Endothelial cell (in vitro differentiated cells): ENCODE results near the gene TUBA4A. TPM values are rescaled to one million over a fixed set of nuclear protein-coding genes. Genes with fewer than 3 reads are reported as not detected.

Experiments used
- DNase-seq: peaks from one replicate; pipeline ENCODE4 v3.0.0; 2021; ENCODE audit warnings: low spot score
- H3K27ac Mint-ChIP-seq: one replicate; pipeline ENCODE4 v1.8.0; 2021; ENCODE audit warnings: mixed read lengths, inconsistent platforms; ENCODE audit not compliant: unreplicated experiment
- H3K27me3 Mint-ChIP-seq: one replicate; pipeline ENCODE4 v1.8.0; 2021; ENCODE audit warnings: mild to moderate bottlenecking, moderate library complexity, mixed read lengths, inconsistent platforms; ENCODE audit not compliant: unreplicated experiment
- H3K36me3 Mint-ChIP-seq: one replicate; pipeline ENCODE4 v1.8.0; 2021; ENCODE audit warnings: mild to moderate bottlenecking, low read depth, mixed read lengths, inconsistent platforms; ENCODE audit not compliant: unreplicated experiment
- H3K4me1 Mint-ChIP-seq: one replicate; pipeline ENCODE4 v1.8.0; 2021; ENCODE audit warnings: mild to moderate bottlenecking, mixed read lengths, inconsistent platforms; ENCODE audit not compliant: unreplicated experiment
- H3K4me3 Mint-ChIP-seq: one replicate; pipeline ENCODE4 v1.8.0; 2021; ENCODE audit warnings: mild to moderate bottlenecking, mixed read lengths, inconsistent platforms; ENCODE audit not compliant: unreplicated experiment
- H3K9me3 Mint-ChIP-seq: one replicate; pipeline ENCODE4 v1.8.0; 2021; ENCODE audit warnings: mixed read lengths, inconsistent platforms; ENCODE audit not compliant: unreplicated experiment
- total RNA-seq: library from RNA; stranded (reverse); fragmentation: NEBNext Ultra II Directional; extraction: Animal tissue kit (Norgen Biotek cat#: 25700); gene quantifications from one replicate; pipeline ENCODE4 v1.2.1, GENCODE V29; 2021; ENCODE audit not compliant: unreplicated experiment
- TF ChIP-seq, protein P1 (sequence below): fragments of 200-600 bp; sonication (generic); IDR thresholded peaks from one replicate; pipeline ENCODE4 v1.5.0; 2021; ENCODE audit warnings: antibody characterized with exemption; ENCODE audit not compliant: unreplicated experiment

The TUBA4A gene
- total RNA-seq, 1 donor from 2014 or later, result 18.7 TPM

- H3K4me1 Mint-ChIP-seq, result peaks cover 28% of the 10 kb centered on the region
- peaks cover 14% of the 10 kb centered on the region for H3K36me3 Mint-ChIP-seq
- H3K27ac Mint-ChIP-seq, result no peak overlapping the region
- peak overlapping the region; percentile 67 for H3K4me3 Mint-ChIP-seq
- DNase-seq, result no peak
- H3K27me3 Mint-ChIP-seq, result peaks cover 14% of the 10 kb centered on the region
- TF ChIP-seq, protein P1, sequence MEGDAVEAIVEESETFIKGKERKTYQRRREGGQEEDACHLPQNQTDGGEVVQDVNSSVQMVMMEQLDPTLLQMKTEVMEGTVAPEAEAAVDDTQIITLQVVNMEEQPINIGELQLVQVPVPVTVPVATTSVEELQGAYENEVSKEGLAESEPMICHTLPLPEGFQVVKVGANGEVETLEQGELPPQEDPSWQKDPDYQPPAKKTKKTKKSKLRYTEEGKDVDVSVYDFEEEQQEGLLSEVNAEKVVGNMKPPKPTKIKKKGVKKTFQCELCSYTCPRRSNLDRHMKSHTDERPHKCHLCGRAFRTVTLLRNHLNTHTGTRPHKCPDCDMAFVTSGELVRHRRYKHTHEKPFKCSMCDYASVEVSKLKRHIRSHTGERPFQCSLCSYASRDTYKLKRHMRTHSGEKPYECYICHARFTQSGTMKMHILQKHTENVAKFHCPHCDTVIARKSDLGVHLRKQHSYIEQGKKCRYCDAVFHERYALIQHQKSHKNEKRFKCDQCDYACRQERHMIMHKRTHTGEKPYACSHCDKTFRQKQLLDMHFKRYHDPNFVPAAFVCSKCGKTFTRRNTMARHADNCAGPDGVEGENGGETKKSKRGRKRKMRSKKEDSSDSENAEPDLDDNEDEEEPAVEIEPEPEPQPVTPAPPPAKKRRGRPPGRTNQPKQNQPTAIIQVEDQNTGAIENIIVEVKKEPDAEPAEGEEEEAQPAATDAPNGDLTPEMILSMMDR, result no peak
- H3K9me3 Mint-ChIP-seq, result no peaks in the 10 kb centered on the region
Observed at GRCh38 chr2:219246559-219246958, 7.2 kb downstream of the TUBA4A start.

DNA sequence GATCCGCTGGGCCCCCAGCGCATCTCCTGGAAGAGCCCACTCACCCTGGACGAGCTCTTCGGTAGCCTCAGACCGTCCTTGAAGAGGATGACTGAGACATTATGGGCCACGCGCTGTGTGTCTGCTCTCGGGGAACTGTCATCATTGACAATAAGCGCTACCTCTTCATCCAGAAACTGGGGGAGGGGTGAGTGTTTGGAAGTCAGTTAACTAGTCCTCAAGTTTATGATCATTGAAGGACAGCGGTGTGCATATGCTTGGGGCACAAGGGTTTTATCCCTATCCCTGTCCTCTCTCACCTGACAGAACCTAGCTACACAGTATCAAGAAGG is 7.9 kb downstream of the TUBA4A start:
- Mint-ChIP-seq H3K4me1 (peaks cover 26% of the 10 kb centered on the region), H3K4me3 (peak overlapping the region; percentile 96), H3K9me3 (no peaks in the 10 kb centered on the region), H3K27me3 (peaks cover 14% of the 10 kb centered on the region), H3K36me3 (peaks cover 9% of the 10 kb centered on the region), H3K27ac (peak overlapping the region; percentile 98)
- TF ChIP-seq, protein P1, result no peak
- no peak for DNase-seq

DNA sequence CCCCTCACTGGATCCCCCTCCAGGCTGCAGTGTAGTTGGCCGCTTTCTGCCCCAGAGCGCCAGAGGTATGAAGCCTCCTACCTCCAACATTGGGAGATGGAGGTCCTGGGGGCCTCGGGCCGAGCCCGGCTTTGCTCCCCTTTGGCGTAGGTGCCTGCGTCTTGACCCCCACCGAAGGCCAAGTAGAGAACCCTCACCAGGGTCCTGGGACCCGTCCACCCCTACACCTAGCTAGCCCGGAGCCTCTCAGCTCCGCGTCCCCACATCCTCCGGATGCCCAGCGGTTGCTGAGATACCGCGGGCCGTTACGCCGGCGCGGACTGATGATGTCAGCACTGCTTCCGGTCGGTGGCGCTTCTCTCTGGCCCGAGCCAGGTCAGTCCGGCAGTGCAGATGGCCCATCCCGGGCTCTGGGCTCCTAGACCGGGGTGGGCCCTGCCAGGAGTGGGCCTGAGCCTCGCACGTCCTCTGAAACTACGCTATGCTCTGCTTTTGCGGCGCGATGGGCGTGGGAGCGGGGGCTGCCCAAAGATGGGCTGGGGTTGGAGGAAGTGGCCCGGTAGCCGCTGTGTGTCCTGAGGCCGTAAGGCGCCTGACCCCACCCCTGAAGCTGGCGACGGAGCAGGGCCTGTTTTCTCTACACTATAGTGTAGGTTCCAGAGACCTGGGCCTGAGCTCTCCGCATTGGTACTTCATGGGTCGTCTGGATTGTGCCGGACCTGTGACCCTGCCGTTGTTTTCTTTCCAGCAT is 8.4 kb downstream of the TUBA4A start, which contains the start of the genes GLB1L and STK16:
Gene GLB1L (minus strand): TSS at position 297 of the 751 bp plus-strand sequence. CDS start 1,871 bp downstream, outside the sequence.
Gene STK16 (plus strand): TSS at position 332 of the 751 bp plus-strand sequence. CDS start 521 bp downstream, outside the sequence.
- Mint-ChIP-seq H3K4me3 (peak within 1 kb of the TSS; percentile 96), H3K36me3 (peaks cover 6% of the 10 kb centered on the region), H3K27me3 (peaks cover 14% of the 10 kb centered on the region), H3K4me1 (peaks cover 26% of the 10 kb centered on the region), H3K9me3 (no peaks in the 10 kb centered on the region), H3K27ac (peak within 1 kb of the TSS; percentile 98)
- TF ChIP-seq, protein P1, result no peak
- DNase-seq, result peak; percentile 95

- no peaks in the 10 kb centered on the region for H3K9me3 Mint-ChIP-seq
- peak overlapping the region; percentile 96 for H3K4me3 Mint-ChIP-seq
- peaks cover 26% of the 10 kb centered on the region for H3K4me1 Mint-ChIP-seq
- no peak for DNase-seq
- TF ChIP-seq, protein P1, result no peak
- peak overlapping the region; percentile 98 for H3K27ac Mint-ChIP-seq
- H3K27me3 Mint-ChIP-seq, result peaks cover 14% of the 10 kb centered on the region
- peaks cover 6% of the 10 kb centered on the region for H3K36me3 Mint-ChIP-seq
Observed at GRCh38 chr2:219244789-219245147, 8.9 kb downstream of the TUBA4A start.

- no peak overlapping the region for H3K4me3 Mint-ChIP-seq
- no peak for DNase-seq
- TF ChIP-seq, protein P1, result no peak
- H3K36me3 Mint-ChIP-seq, result no peaks in the 10 kb centered on the region
- peaks cover 15% of the 10 kb centered on the region for H3K27me3 Mint-ChIP-seq
- no peaks in the 10 kb centered on the region for H3K9me3 Mint-ChIP-seq
- H3K27ac Mint-ChIP-seq, result peak overlapping the region; percentile 26
- H3K4me1 Mint-ChIP-seq, result peaks cover 13% of the 10 kb centered on the region
Observed at GRCh38 chr2:219243291-219243761, 10.4 kb downstream of the TUBA4A start.
